Measurements from ENCODE around the gene PYCR2.

The PYCR2 gene

DNA sequence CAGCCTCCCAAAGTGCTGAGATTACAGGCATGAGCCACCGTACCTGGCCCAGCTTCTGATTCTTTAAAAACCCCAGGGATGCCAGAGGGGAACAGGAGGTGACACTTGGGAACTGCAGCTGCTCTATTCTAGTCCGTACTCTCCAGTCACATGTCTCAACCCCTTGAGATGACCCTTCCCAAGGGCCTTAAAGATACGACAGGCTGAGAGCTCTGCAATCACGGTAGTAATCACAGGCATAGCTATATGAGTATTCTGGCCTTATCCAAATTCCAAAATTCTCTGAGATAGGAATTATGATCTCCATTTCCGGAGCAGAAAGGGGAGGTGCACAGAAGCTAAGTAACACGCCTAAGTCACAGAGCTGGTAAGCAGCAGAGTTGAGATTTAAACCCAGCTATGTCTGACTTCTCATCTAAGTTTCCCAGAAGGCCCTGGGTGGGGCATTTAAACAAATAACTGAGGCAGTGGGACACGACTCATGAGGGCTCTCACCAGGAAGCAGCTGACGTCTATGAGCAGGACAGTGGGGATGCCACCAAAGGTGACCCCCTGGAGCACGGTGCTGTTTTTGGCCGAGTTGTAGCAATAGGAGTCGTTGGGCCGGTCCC is 47.0 kb downstream of the PYCR2 start:
- no peak for DNase-seq (ENCODE audit: low read depth, low spot score)

GRCh38 chr1:225875044-225875815 is 48.8 kb downstream of the PYCR2 start:
- DNase-seq (ENCODE audit: low read depth, low spot score): no peak

DNA sequence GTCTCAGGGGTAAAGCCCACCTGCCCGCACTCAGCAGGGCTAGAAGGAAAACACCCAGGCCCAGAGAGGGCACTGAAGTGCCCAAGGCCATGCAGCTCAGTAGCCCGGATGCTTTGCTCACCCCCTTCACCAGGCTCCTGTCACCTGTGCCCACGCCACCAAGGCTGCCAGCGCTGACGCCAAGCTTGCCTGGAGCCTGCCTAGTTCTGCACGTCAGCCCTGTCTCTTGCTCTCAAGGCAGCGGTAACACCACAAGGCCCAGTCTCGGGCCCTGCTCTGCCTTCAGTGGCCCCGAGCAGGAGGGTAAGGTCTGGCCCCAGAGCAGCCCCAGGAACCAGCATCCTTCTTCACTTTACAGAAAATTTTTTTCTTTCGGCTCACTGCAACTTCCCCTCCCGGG is 49.6 kb downstream of the PYCR2 start:
- DNase-seq (ENCODE audit: low read depth, low spot score): no peak

- no peak for DNase-seq (ENCODE audit: low read depth, low spot score)
These were observed 50.7 kb downstream of the PYCR2 start for GRCh38 chr1:225873281-225873850.

- DNase-seq (ENCODE audit: low read depth, low spot score): no peak
These were observed 52.0 kb downstream of the PYCR2 start for GRCh38 chr1:225872075-225872430.

- no peak for DNase-seq (ENCODE audit: low read depth, low spot score)
These were observed 52.5 kb downstream of the PYCR2 start for GRCh38 chr1:225871359-225872074.

GRCh38 chr1:225870911-225871310 is 53.1 kb downstream of the PYCR2 start:
- no peak for DNase-seq (ENCODE audit: low read depth, low spot score)
